ENCODE data around the gene ZNF878. TPM values are rescaled to one million over a fixed set of nuclear protein-coding genes. Genes with fewer than 3 reads are reported as not detected.

Gene ZNF878
- total and polyA plus RNA-seq, 9 of the 15 experiments (the other 6 are each of a cell fraction or from before 2014, with no cell fraction given) = 0.30 to 1.4 (median 0.50) TPM

GRCh38 chr19:12052497-12053169 is at the start of gene ZNF878 (continued):
- TF ChIP-seq CUX1 (CRISPR knock-in tag; IDR thresholded peaks at IDR 0.05) = no peak
- TF ChIP-seq SOX6 (IDR thresholded peaks at IDR 0.05) = no peak
- no peak for TF ChIP-seq CHD4 (IDR thresholded peaks at IDR 0.05; ENCODE audit: insufficient read depth, insufficient replicate concordance, low read depth, low read length, poor library complexity, severe bottlenecking)
- TF ChIP-seq POLR2A (conservative IDR thresholded peaks at IDR 0.05) = peak; percentile 85
- TF ChIP-seq PATZ1 (CRISPR knock-in tag; IDR thresholded peaks at IDR 0.05; ENCODE audit: borderline replicate concordance) = no peak
- TF ChIP-seq CBX5 (IDR thresholded peaks at IDR 0.05; ENCODE audit: borderline replicate concordance, low read depth) = no peak
- TF ChIP-seq SMAD1 (IDR thresholded peaks at IDR 0.05; ENCODE audit: low read depth, low read length, partially characterized antibody) = no peak
- TF ChIP-seq PYGO2 (tag; IDR thresholded peaks at IDR 0.05) = no peak
- TF ChIP-seq STAT5A (IDR thresholded peaks at IDR 0.05; ENCODE audit: borderline replicate concordance, low read length) = no peak
- TF ChIP-seq DLX4 (CRISPR knock-in tag; IDR thresholded peaks at IDR 0.05) = no peak
- TF ChIP-seq HNRNPLL (IDR thresholded peaks at IDR 0.05; ENCODE audit: low read depth, low read length, poor library complexity, severe bottlenecking) = peak; percentile 58
- TF ChIP-seq CSDE1 (IDR thresholded peaks at IDR 0.05) = no peak
- TF ChIP-seq ZNF124 (CRISPR knock-in tag; IDR thresholded peaks at IDR 0.05) = no peak
- TF ChIP-seq ETS1 (conservative IDR thresholded peaks at IDR 0.05; ENCODE audit: control insufficient read depth, low read depth, low read length) = no peak
- peak; percentile 73 for TF ChIP-seq POLR2AphosphoS5 (IDR thresholded peaks at IDR 0.05; ENCODE audit: control insufficient read depth, insufficient read depth, low read depth, low read length)
- TF ChIP-seq TCF15 (CRISPR knock-in tag; IDR thresholded peaks at IDR 0.05) = no peak
- TF ChIP-seq ATF2 (CRISPR knock-in tag; IDR thresholded peaks at IDR 0.05) = no peak

All from K562 (cell line).